ENCODE measurements around the gene RABGAP1.
"Not testable (repeated sequence)": the region's sequence is repeated elsewhere in the genome, so short reads cannot be mapped to it uniquely, and the experiment has no call there.

The RABGAP1 gene

GRCh38 chr9:122940749-122941581 is at the start of gene RABGAP1:
Gene RABGAP1, plus strand, starts transcription at chr9:122941020. Its CDS starts 16,040 bp downstream, at chr9:122957060.
- peak; percentile 96 for DNase-seq

- DNase-seq = no peak
Measured at GRCh38 chr9:122897969-122898368, 42.9 kb upstream of the RABGAP1 start.

GRCh38 chr9:122900791-122901190 is 40.0 kb upstream of the RABGAP1 start:
- no peak for DNase-seq

GRCh38 chr9:122904466-122904822 is 36.4 kb upstream of the RABGAP1 start:
- DNase-seq = no peak

GRCh38 chr9:122904823-122905710 is 35.8 kb upstream of the RABGAP1 start, which contains the start of gene RC3H2:
Gene RC3H2, minus strand, starts transcription at chr9:122905359. Its CDS starts 7,850 bp downstream, at chr9:122897509.
- peak; percentile 100 for DNase-seq

GRCh38 chr9:122906122-122906521 is 34.7 kb upstream of the RABGAP1 start:
- not testable (repeated sequence) for DNase-seq

GRCh38 chr9:122912671-122912963 is 28.2 kb upstream of the RABGAP1 start:
- no peak for DNase-seq

- peak; percentile 81 for DNase-seq
Measured at GRCh38 chr9:122912964-122913673, 27.7 kb upstream of the RABGAP1 start, which contains the start of gene ZBTB6. Gene ZBTB6, minus strand, starts transcription at chr9:122913323. Its CDS starts 1,251 bp downstream, at chr9:122912072.

- no peak for DNase-seq
Measured at GRCh38 chr9:122918310-122918709, 22.5 kb upstream of the RABGAP1 start.

GRCh38 chr9:122922713-122923112 is 18.1 kb upstream of the RABGAP1 start:
- no peak for DNase-seq

GRCh38 chr9:122923947-122924346 is 16.9 kb upstream of the RABGAP1 start:
- DNase-seq = no peak

GRCh38 chr9:122929796-122930354 is 10.9 kb upstream of the RABGAP1 start:
- no peak for DNase-seq

GRCh38 chr9:122930541-122931225 is 10.1 kb upstream of the RABGAP1 start:
- DNase-seq = no peak

GRCh38 chr9:122931226-122932121 is 9.3 kb upstream of the RABGAP1 start, which contains the start of gene ZBTB26:
Gene ZBTB26, minus strand, starts transcription at chr9:122931512. Its CDS starts 11,578 bp downstream, at chr9:122919934.
- peak; percentile 96 for DNase-seq

- DNase-seq = no peak
Measured at GRCh38 chr9:122936464-122936863, 4.4 kb upstream of the RABGAP1 start.

- DNase-seq = no peak
Measured at GRCh38 chr9:122936883-122937282, 3.9 kb upstream of the RABGAP1 start.

- DNase-seq = no peak
Measured at GRCh38 chr9:122939601-122940000, 1.2 kb upstream of the RABGAP1 start.

- DNase-seq = no peak
Measured at GRCh38 chr9:122940454-122940748, 419 bp upstream of the RABGAP1 start.

GRCh38 chr9:122941582-122942234 is 888 bp downstream of the RABGAP1 start:
- DNase-seq = no peak

All from NCI-H226 (cell line).